Spleen (tissue), 11 donors: ENCODE measurements around the gene BPHL. TPM values are rescaled to one million over a fixed set of nuclear protein-coding genes. Genes with fewer than 3 reads are reported as not detected.

ENCODE experiments used
- DNase-seq: peaks from one replicate; pipeline ENCODE4 v3.0.0-alpha.2; 2020
- H3K27ac ChIP-seq, 8 donors: fragments of 200-600 bp; sonication (generic) in 7 of 8; 1 replicate in 4 of 8; 2 replicates in 4 of 8; pipeline versions ENCODE4 v1.5.0 to v1.8.0; 2016 to 2021; ENCODE audit warnings: inconsistent platforms in 4 of 8, mild to moderate bottlenecking in 4 of 8, moderate library complexity in 1 of 8
- H3K27me3 ChIP-seq, 7 donors: fragments of 200-600 bp; sonication (generic) in 6 of 7; replicated peaks in 1 of 7; 1 replicate in 4 of 7; 2 replicates in 3 of 7; pipeline versions ENCODE4 v1.5.0 to v1.8.0; 2016 to 2021; ENCODE audit warnings: inconsistent platforms in 3 of 7, mild to moderate bottlenecking in 1 of 7
- H3K36me3 ChIP-seq, 6 donors: fragments of 200-600 bp; sonication (generic) in 5 of 6; 1 replicate in 4 of 6; 2 replicates in 2 of 6; pipeline versions ENCODE4 v1.5.0 to v1.8.0; 2016 to 2021; ENCODE audit warnings: inconsistent platforms in 2 of 6
- H3K4me1 ChIP-seq, 6 donors: fragments of 200-600 bp; sonication (generic) in 5 of 6; 1 replicate in 3 of 6; 2 replicates in 3 of 6; pipeline versions ENCODE4 v1.5.0 to v1.8.0; 2016 to 2021; ENCODE audit warnings: inconsistent platforms in 3 of 6
- H3K4me3 ChIP-seq, 8 donors: fragments of 200-600 bp; sonication (generic) in 7 of 8; 1 replicate in 4 of 8; 2 replicates in 4 of 8; pipeline versions ENCODE4 v1.5.0 to v1.8.0; 2016 to 2021; ENCODE audit warnings: inconsistent platforms in 4 of 8, mild to moderate bottlenecking in 4 of 8, moderate library complexity in 2 of 8
- H3K9me3 ChIP-seq, 8 donors: fragments of 200-600 bp; sonication (generic) in 7 of 8; 1 replicate in 4 of 8; 2 replicates in 4 of 8; pipeline versions ENCODE4 v1.5.0 to v1.8.0; 2016 to 2021; ENCODE audit warnings: inconsistent platforms in 4 of 8
- CTCF ChIP-seq, 11 experiments: fragments of 200-600 bp in 7 of 11; fragments of 450-650 bp in 4 of 11; sonication (generic) in 4 of 11; IDR thresholded peaks in 8 of 11; conservative IDR thresholded peaks in 3 of 11; 1 replicate in 7 of 11; 2 replicates in 4 of 11; pipeline versions ENCODE4 v1.4.0 to v1.8.0; 2016 to 2021; ENCODE audit warnings: antibody characterized with exemption in 11 of 11, inconsistent platforms in 4 of 11, mild to moderate bottlenecking in 1 of 11
- POLR2A ChIP-seq, 3 donors: fragments of 450-650 bp; IDR thresholded peaks; one replicate each; pipeline ENCODE4 v1.5.1; 2017; ENCODE audit warnings: antibody characterized with exemption in 3 of 3, mild to moderate bottlenecking in 1 of 3
- POLR2AphosphoS5 ChIP-seq, 3 donors: sonication (generic); formaldehyde crosslinking; IDR thresholded peaks; one replicate each; pipeline ENCODE4 v1.5.1; 2017; ENCODE audit warnings: antibody characterized with exemption in 3 of 3
- WGBS, 5 donors: extraction: QIAGEN DNeasy Blood & Tissue Kit in 3 of 5; methylation state at CpG; one replicate each; pipeline versions ENCODE4 v1.1.5 to v1.1.7; 2013 to 2018; 5-methylcytosine and 5-hydroxymethylcytosine counted together
- intact Hi-C: fragments of 100-400 bp; cut with DNase I; formaldehyde crosslinking; loops from one replicate; pipeline ENCODE4 v1.15.0; 2023; ENCODE audit warnings: low total_unique reads
- polyA plus RNA-seq, 3 donors: library from polyadenylated mRNA; stranded (reverse); fragments of 200-250 nt; gene quantifications; one replicate each; pipeline ENCODE4 v1.2.1, GENCODE V29; 2013
- total RNA-seq, 7 donors: library from RNA; depleted of rRNA in 3 of 7; stranded (reverse); fragments of >200 nt in 3 of 7; fragmentation: NEBNext Ultra II Directional in 4 of 7; extraction: Animal tissue kit (Norgen Biotek cat#: 25700) in 4 of 7; gene quantifications; one replicate each; pipeline versions ENCODE4 v1.1.0 to v1.2.1, GENCODE V29; 2016 to 2021
- donor health status: healthy with polysubstance abuse.
- donor health status: DM: no; HTN: no; CAD: no; lungs with moderate emphysema.
- donor health status: DM: no; HTN: no; CAD: no.
- donor health status: Bipolar disorder and iron deficiency.
- donor health status: healthy.
- donor health status: DM: no; HTN: no; CAD: no.
- donor health status: DM: yes; HTN: yes; CAD: no.

The BPHL gene
- total and polyA plus RNA-seq, 10 donors = 6.6 to 11.3 (median 9.4) TPM

- 90 to 96% (median 92%) methylated on average over 5 of the region's 5 CpGs for WGBS, 5 donors
- no peak overlapping the region for H3K27ac ChIP-seq
- DNase-seq = no peak
- H3K4me3 ChIP-seq = no peak overlapping the region
- intact Hi-C loops = no loop called here
- H3K4me1 ChIP-seq = no peaks in the 10 kb centered on the region
- H3K27me3 ChIP-seq = peaks cover 0 to 4% (median 0%) of the 10 kb centered on the region in 7 donors
- TF ChIP-seq CTCF (IDR thresholded peaks at IDR 0.05 in 8 of 11, conservative IDR thresholded peaks at IDR 0.05 in 3 of 11) = no peak
- no peak for TF ChIP-seq POLR2A (IDR thresholded peaks at IDR 0.05)
- TF ChIP-seq POLR2AphosphoS5 (IDR thresholded peaks at IDR 0.05) = no peak
- no peaks in the 10 kb centered on the region for H3K36me3 ChIP-seq
- no peaks in the 10 kb centered on the region for H3K9me3 ChIP-seq
Observed at GRCh38 chr6:3190779-3191178, 72.3 kb downstream of the BPHL start.

- intact Hi-C loops = no loop called here
- DNase-seq = no peak
- H3K9me3 ChIP-seq = no peaks in the 10 kb centered on the region
- no peaks in the 10 kb centered on the region for H3K4me1 ChIP-seq
- TF ChIP-seq CTCF (IDR thresholded peaks at IDR 0.05 in 8 of 11, conservative IDR thresholded peaks at IDR 0.05 in 3 of 11) = no peak
- TF ChIP-seq POLR2AphosphoS5 (IDR thresholded peaks at IDR 0.05) = no peak
- no peak for TF ChIP-seq POLR2A (IDR thresholded peaks at IDR 0.05)
- no peaks in the 10 kb centered on the region for H3K36me3 ChIP-seq
- H3K27me3 ChIP-seq = peaks cover 0 to 4% (median 0%) of the 10 kb centered on the region in 7 donors
- WGBS, 5 donors = 79 to 92% (median 89%) methylated on average over 20 to 23 of the region's 23 CpGs
- no peak overlapping the region for H3K4me3 ChIP-seq
- H3K27ac ChIP-seq = no peak overlapping the region
Observed at GRCh38 chr6:3193102-3193849, 74.8 kb downstream of the BPHL start.

- WGBS, 5 donors = 46 to 69% (median 65%) methylated on average over 17 to 19 of the region's 19 CpGs
- H3K27me3 ChIP-seq = no peaks in the 10 kb centered on the region
- TF ChIP-seq POLR2A (IDR thresholded peaks at IDR 0.05) (no peak), CTCF (IDR thresholded peaks at IDR 0.05 in 8 of 11, conservative IDR thresholded peaks at IDR 0.05 in 3 of 11) (no peak), POLR2AphosphoS5 (IDR thresholded peaks at IDR 0.05) (no peak)
- no peak for DNase-seq
- H3K36me3 ChIP-seq = no peaks in the 10 kb centered on the region
- H3K4me1 ChIP-seq = no peaks in the 10 kb centered on the region
- no peak overlapping the region for H3K27ac ChIP-seq
- H3K9me3 ChIP-seq = peaks cover 0 to 8% (median 0%) of the 10 kb centered on the region in 8 donors
- intact Hi-C loops = no loop called here
- H3K4me3 ChIP-seq = no peak overlapping the region
Observed at GRCh38 chr6:3194535-3195419, 76.3 kb downstream of the BPHL start.

GRCh38 chr6:3195420-3195694, 76.8 kb downstream of the BPHL start:
- intact Hi-C loops = no loop called here
- H3K36me3 ChIP-seq = no peaks in the 10 kb centered on the region
- WGBS, 5 donors = 68 to 80% (median 74%) methylated on average over 5 of the region's 5 CpGs
- H3K27me3 ChIP-seq = no peaks in the 10 kb centered on the region
- no peak overlapping the region for H3K4me3 ChIP-seq
- DNase-seq = no peak
- TF ChIP-seq CTCF (IDR thresholded peaks at IDR 0.05 in 8 of 11, conservative IDR thresholded peaks at IDR 0.05 in 3 of 11) (no peak), POLR2A (IDR thresholded peaks at IDR 0.05) (no peak), POLR2AphosphoS5 (IDR thresholded peaks at IDR 0.05) (no peak)
- no peaks in the 10 kb centered on the region for H3K4me1 ChIP-seq
- H3K27ac ChIP-seq = no peak overlapping the region
- peaks cover 0 to 8% (median 0%) of the 10 kb centered on the region in 8 donors for H3K9me3 ChIP-seq
